Measurements from ENCODE around the gene PAX5.

PAX5 gene

GRCh38 chr9:37027582-37028419 is 6.3 kb downstream of the PAX5 start:
- in situ Hi-C loops (cut with MboI; ENCODE audit: low pct_unique_long_range_greater_than_20kb, low sequenced_read_pairs, unreplicated experiment), result loop anchor here (10.0 kb wide), 1 partner anchor 277 kb away; no protein-coding TSS in a partner anchor
- DNase-seq (ENCODE audit: low spot score), result peak; percentile 100
- TF ChIP-seq CTCF (IDR thresholded peaks at IDR 0.05; ENCODE audit: extremely low read depth, insufficient read depth, missing control alignments), result no peak

GRCh38 chr9:37026931-37027581 is 7.0 kb downstream of the PAX5 start:
- in situ Hi-C loops (cut with MboI; ENCODE audit: low pct_unique_long_range_greater_than_20kb, low sequenced_read_pairs, unreplicated experiment), result loop anchor here (10.0 kb wide), 1 partner anchor 278 kb away; no protein-coding TSS in a partner anchor

GRCh38 chr9:37026113-37026930 is 7.7 kb downstream of the PAX5 start:
- no peak for TF ChIP-seq CTCF (IDR thresholded peaks at IDR 0.05; ENCODE audit: extremely low read depth, insufficient read depth, missing control alignments)
- in situ Hi-C loops (cut with MboI; ENCODE audit: low pct_unique_long_range_greater_than_20kb, low sequenced_read_pairs, unreplicated experiment), result loop anchor here (10.0 kb wide), 1 partner anchor 278 kb away; no protein-coding TSS in a partner anchor
- DNase-seq (ENCODE audit: low spot score), result peak; percentile 41

More at GRCh38 chr9:37026931-37027581, 7.0 kb downstream of the PAX5 start:
- peak; percentile 39 for DNase-seq (ENCODE audit: low spot score)
- no peak for TF ChIP-seq CTCF (IDR thresholded peaks at IDR 0.05; ENCODE audit: extremely low read depth, insufficient read depth, missing control alignments)

GRCh38 chr9:37025823-37026112 is 8.3 kb downstream of the PAX5 start:
- no peak for DNase-seq (ENCODE audit: low spot score)
- in situ Hi-C loops (cut with MboI; ENCODE audit: low pct_unique_long_range_greater_than_20kb, low sequenced_read_pairs, unreplicated experiment), result loop anchor here (10.0 kb wide), 1 partner anchor 279 kb away; no protein-coding TSS in a partner anchor
- no peak for TF ChIP-seq CTCF (IDR thresholded peaks at IDR 0.05; ENCODE audit: extremely low read depth, insufficient read depth, missing control alignments)

- peak; percentile 41 for DNase-seq (ENCODE audit: low spot score)
- TF ChIP-seq CTCF (IDR thresholded peaks at IDR 0.05; ENCODE audit: extremely low read depth, insufficient read depth, missing control alignments), result no peak
- in situ Hi-C loops (cut with MboI; ENCODE audit: low pct_unique_long_range_greater_than_20kb, low sequenced_read_pairs, unreplicated experiment), result loop anchor here (10.0 kb wide), 1 partner anchor 280 kb away; no protein-coding TSS in a partner anchor
Observed at GRCh38 chr9:37025071-37025822, 8.8 kb downstream of the PAX5 start.

Data from GM13977 (cell line).